ENCODE measurements around the gene BMP8B. TPM values are rescaled to one million over a fixed set of nuclear protein-coding genes. Genes with fewer than 3 reads are reported as not detected.
"Not testable (repeated sequence)": the region's sequence is repeated elsewhere in the genome, so short reads cannot be mapped to it uniquely, and the experiment has no call there.

Gene BMP8B
- total RNA-seq, 3 donors from 2014 or later, result 0.48 to 1.3 (median 0.59) TPM

DNA sequence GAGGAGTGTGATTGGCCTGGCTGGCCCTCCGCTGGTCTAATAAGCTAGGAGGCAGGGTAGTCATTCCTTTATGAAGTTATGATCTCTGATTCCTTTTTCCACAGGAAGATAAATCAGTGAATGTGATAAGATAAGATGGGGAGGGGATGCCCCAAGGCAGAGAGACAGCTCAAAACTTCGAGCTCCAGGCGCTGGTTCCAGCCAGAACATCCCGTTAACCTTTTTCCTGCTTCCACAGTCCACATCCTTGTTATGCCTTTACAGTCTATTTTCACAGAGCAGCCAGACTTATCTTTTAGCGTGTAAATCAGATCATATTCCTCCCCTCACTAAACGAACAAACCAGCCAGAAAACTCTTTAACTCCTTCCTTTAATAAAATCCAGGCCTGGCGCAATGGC lies 38.5 kb upstream of the BMP8B start:
- H3K27ac ChIP-seq, result no peak overlapping the region
- no peak for TF ChIP-seq POLR2A (IDR thresholded peaks at IDR 0.05)
- no peak for TF ChIP-seq CTCF (IDR thresholded peaks at IDR 0.05)
- TF ChIP-seq POLR2AphosphoS5 (IDR thresholded peaks at IDR 0.05), result no peak
- H3K4me1 ChIP-seq, result no peaks in the 10 kb centered on the region
- no peaks in the 10 kb centered on the region for H3K9me3 ChIP-seq
- intact Hi-C loops (cut with DNase I; ENCODE audit: low total_unique reads), result no loop called here
- peaks cover 0 to 2% of the 10 kb centered on the region in 2 donors for H3K27me3 ChIP-seq
- no peaks in the 10 kb centered on the region for H3K36me3 ChIP-seq
- DNase-seq (ENCODE audit: low spot score in 2 of 2), result no peak
- H3K4me3 ChIP-seq, result no peak overlapping the region

DNA sequence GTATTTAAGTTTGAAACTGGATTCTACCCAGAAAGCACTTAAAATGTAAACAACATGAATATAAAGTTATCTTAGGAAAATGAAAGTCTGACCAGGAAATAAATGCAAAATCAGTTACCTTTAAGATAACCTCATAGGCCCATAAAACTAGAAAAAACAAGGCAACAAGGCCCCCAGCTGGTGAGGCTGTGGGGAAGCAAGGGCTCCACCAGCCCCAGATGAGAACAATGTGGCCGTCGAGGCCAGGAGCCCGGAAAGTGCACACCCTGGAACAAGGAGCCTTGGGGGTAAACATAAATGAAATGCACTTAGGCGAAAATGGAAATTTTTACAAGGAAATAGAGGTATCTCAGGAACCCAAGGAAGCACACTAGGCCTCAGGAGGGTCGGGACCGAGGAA lies 37.9 kb upstream of the BMP8B start:
- Histone ChIP-seq H3K4me3 (no peak overlapping the region), H3K27me3 (peaks cover 0 to 2% of the 10 kb centered on the region in 2 donors), H3K27ac (no peak overlapping the region), H3K4me1 (no peaks in the 10 kb centered on the region), H3K9me3 (no peaks in the 10 kb centered on the region), H3K36me3 (no peaks in the 10 kb centered on the region)
- no peak for DNase-seq (ENCODE audit: low spot score in 2 of 2)
- TF ChIP-seq POLR2A (IDR thresholded peaks at IDR 0.05) (no peak), CTCF (IDR thresholded peaks at IDR 0.05) (no peak), POLR2AphosphoS5 (IDR thresholded peaks at IDR 0.05) (no peak)
- intact Hi-C loops (cut with DNase I; ENCODE audit: low total_unique reads), result no loop called here

GRCh38 chr1:39825432-39825941 lies 36.8 kb upstream of the BMP8B start:
- TF ChIP-seq POLR2AphosphoS5 (IDR thresholded peaks at IDR 0.05) (no peak), CTCF (IDR thresholded peaks at IDR 0.05) (no peak), POLR2A (IDR thresholded peaks at IDR 0.05) (no peak)
- Histone ChIP-seq H3K27ac (no peak overlapping the region), H3K4me1 (no peaks in the 10 kb centered on the region), H3K27me3 (peaks cover 0 to 3% of the 10 kb centered on the region in 2 donors), H3K4me3 (no peak overlapping the region), H3K9me3 (no peaks in the 10 kb centered on the region), H3K36me3 (no peaks in the 10 kb centered on the region)
- DNase-seq (ENCODE audit: low spot score in 2 of 2), result no peak
- intact Hi-C loops (cut with DNase I; ENCODE audit: low total_unique reads), result no loop called here

DNA sequence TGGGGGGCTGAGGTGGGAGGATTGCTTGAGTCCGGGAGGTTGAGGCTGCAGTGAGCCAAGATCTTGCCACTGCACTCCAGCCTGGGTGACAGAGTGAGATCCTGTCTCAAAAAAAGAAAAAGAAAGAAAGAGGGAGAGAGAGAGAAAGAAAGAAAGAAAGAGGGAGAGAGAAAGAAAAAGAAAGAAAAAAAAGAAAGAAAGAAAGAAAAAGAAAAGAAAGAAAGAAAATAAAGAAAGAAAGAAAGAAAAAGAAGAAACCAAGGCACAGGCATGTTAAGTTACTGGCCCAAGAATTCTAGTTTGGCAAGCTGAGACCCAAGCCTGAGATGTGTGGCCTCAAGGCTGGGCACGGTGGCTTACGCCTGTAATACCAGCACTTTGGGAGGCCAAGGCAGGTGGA lies 34.8 kb upstream of the BMP8B start:
- H3K4me1 ChIP-seq; DNase-seq (ENCODE audit: low spot score in 2 of 2); H3K27ac ChIP-seq; intact Hi-C loops (cut with DNase I; ENCODE audit: low total_unique reads); H3K9me3 ChIP-seq; H3K36me3 ChIP-seq; H3K4me3 ChIP-seq; H3K27me3 ChIP-seq: not testable (repeated sequence)

DNA sequence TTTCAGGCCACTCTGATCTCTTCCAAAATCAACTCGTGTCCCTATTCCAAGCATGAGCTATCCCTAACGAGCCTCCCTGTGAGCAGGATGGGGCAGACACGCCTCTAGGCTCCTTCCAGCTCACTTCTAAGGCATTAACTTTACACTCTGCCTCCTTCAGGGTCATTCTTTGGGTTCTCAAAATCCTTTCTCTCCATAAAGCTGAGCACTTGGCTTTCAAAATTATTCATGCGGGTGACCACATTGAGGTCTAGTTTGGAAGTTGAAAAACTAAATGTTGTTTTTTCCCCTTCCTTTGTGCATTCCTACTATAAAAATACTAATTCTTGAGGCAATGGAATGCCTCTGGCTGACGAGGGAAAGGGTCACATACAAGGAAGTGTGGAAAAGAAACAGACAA lies 33.5 kb upstream of the BMP8B start:
- no peaks in the 10 kb centered on the region for H3K36me3 ChIP-seq
- no peaks in the 10 kb centered on the region for H3K9me3 ChIP-seq
- no peak for TF ChIP-seq POLR2AphosphoS5 (IDR thresholded peaks at IDR 0.05)
- H3K4me3 ChIP-seq, result no peak overlapping the region
- intact Hi-C loops (cut with DNase I; ENCODE audit: low total_unique reads), result no loop called here
- DNase-seq (ENCODE audit: low spot score in 2 of 2), result no peak
- no peak overlapping the region for H3K27ac ChIP-seq
- no peaks in the 10 kb centered on the region for H3K4me1 ChIP-seq
- peaks cover 0 to 6% of the 10 kb centered on the region in 2 donors for H3K27me3 ChIP-seq

- no peak overlapping the region for H3K27ac ChIP-seq
Measured at GRCh38 chr1:39819091-39819812, 30.6 kb upstream of the BMP8B start.

More at GRCh38 chr1:39819091-39819812, 30.6 kb upstream of the BMP8B start:
- no peaks in the 10 kb centered on the region for H3K9me3 ChIP-seq
- H3K4me1 ChIP-seq, result no peaks in the 10 kb centered on the region
- no peak overlapping the region for H3K4me3 ChIP-seq
- no peaks in the 10 kb centered on the region for H3K36me3 ChIP-seq
- H3K27me3 ChIP-seq, result peaks cover 0 to 6% of the 10 kb centered on the region in 2 donors
- DNase-seq (ENCODE audit: low spot score in 2 of 2), result no peak
- TF ChIP-seq POLR2AphosphoS5 (IDR thresholded peaks at IDR 0.05) (no peak), CTCF (IDR thresholded peaks at IDR 0.05) (no peak), POLR2A (IDR thresholded peaks at IDR 0.05) (no peak)
- intact Hi-C loops (cut with DNase I; ENCODE audit: low total_unique reads), result loop anchor here (5.0 kb wide), 2 partner anchors 83 to 153 kb away; partner anchors contain the start of gene MYCL
